HepG2 (cell line): ENCODE data around the gene RHBDL1. TPM values are rescaled to one million over a fixed set of nuclear protein-coding genes. Genes with fewer than 3 reads are reported as not detected.
A peak's percentile ranks its signal among the peaks of the same experiment; 100 is the strongest.

Experiments
- FOXM1 ChIP-seq: sonication (generic); formaldehyde crosslinking; IDR thresholded peaks from 2 replicates; pipeline ENCODE4 v1.5.0; 2020; ENCODE audit warnings: missing genetic modification reagents
- HNRNPK ChIP-seq: fragments of 200-400 bp; formaldehyde crosslinking; IDR thresholded peaks from 2 replicates; pipeline ENCODE4 v1.6.1; 2018; ENCODE audit warnings: low read length, low read depth, moderate library complexity, mild to moderate bottlenecking; ENCODE audit not compliant: poor library complexity, severe bottlenecking
- JUND ChIP-seq: sonication (generic); formaldehyde crosslinking; IDR thresholded peaks from 2 replicates; pipeline ENCODE4 v1.8.0; 2022; ENCODE audit warnings: mild to moderate bottlenecking, missing genetic modification reagents
- KDM3A ChIP-seq: IDR thresholded peaks from 2 replicates; pipeline ENCODE4 v1.6.1; 2018; ENCODE audit warnings: low read depth, missing compliant biosample characterization
- KLF13 ChIP-seq: sonication (generic); formaldehyde crosslinking; IDR thresholded peaks from 2 replicates; pipeline ENCODE4 v1.4.0; 2020; ENCODE audit warnings: mild to moderate bottlenecking, missing genetic modification reagents
- MXD4 ChIP-seq: IDR thresholded peaks from 2 replicates; pipeline ENCODE4 v1.6.1; 2016; ENCODE audit warnings: mild to moderate bottlenecking, missing biosample characterization, missing genetic modification reagents
- PAWR ChIP-seq: sonication (generic); formaldehyde crosslinking; IDR thresholded peaks from 2 replicates; pipeline ENCODE4 v1.4.0; 2020; ENCODE audit warnings: missing genetic modification reagents, mild to moderate bottlenecking, borderline replicate concordance
- PHF21A ChIP-seq: sonication (generic); formaldehyde crosslinking; IDR thresholded peaks from 2 replicates; pipeline ENCODE4 v1.5.0; 2020; ENCODE audit warnings: mild to moderate bottlenecking, missing genetic modification reagents
- POLR2A ChIP-seq, 2 experiments: IDR thresholded peaks; 2 replicates each; pipeline ENCODE4 v1.6.1; 2011; ENCODE audit warnings: low read depth in 2 of 2, low read length in 2 of 2, mild to moderate bottlenecking in 1 of 2, moderate library complexity in 1 of 2; ENCODE audit not compliant: insufficient read depth in 1 of 2
- SNRNP70 ChIP-seq: fragments of 200-400 bp; formaldehyde crosslinking; IDR thresholded peaks from 2 replicates; pipeline ENCODE4 v1.6.1; 2017; ENCODE audit warnings: mild to moderate bottlenecking, low read depth, low read length, moderate library complexity
- ZBTB7A ChIP-seq: sonication (generic); formaldehyde crosslinking; IDR thresholded peaks from 2 replicates; pipeline ENCODE4 v1.8.0; 2022; ENCODE audit warnings: mild to moderate bottlenecking, missing genetic modification reagents
- ZNF367 ChIP-seq: sonication (generic); formaldehyde crosslinking; IDR thresholded peaks from 2 replicates; pipeline ENCODE4 v1.4.0; 2020; ENCODE audit warnings: missing genetic modification reagents, borderline replicate concordance
- ZNF451 ChIP-seq: sonication (generic); formaldehyde crosslinking; IDR thresholded peaks from 2 replicates; pipeline ENCODE4 v1.5.0; 2020; ENCODE audit warnings: mild to moderate bottlenecking, missing genetic modification reagents
- ZNF639 ChIP-seq: conservative IDR thresholded peaks from 2 replicates; pipeline ENCODE4 v1.6.1; 2018; ENCODE audit warnings: missing genetic modification reagents
- ZNF672 ChIP-seq: sonication (generic); formaldehyde crosslinking; IDR thresholded peaks from 2 replicates; pipeline ENCODE4 v1.8.1; 2022; ENCODE audit warnings: missing genetic modification reagents
- ZNF781 ChIP-seq: sonication (generic); formaldehyde crosslinking; IDR thresholded peaks from 2 replicates; pipeline ENCODE4 v1.5.1; 2020; ENCODE audit warnings: borderline replicate concordance, mild to moderate bottlenecking, missing genetic modification reagents; ENCODE audit errors: not compliant biosample characterization
- polyA plus RNA-seq, 8 experiments: library from polyadenylated mRNA; depleted of rRNA in 3 of 8; stranded (reverse) in 7 of 8; unstranded in 1 of 8; fragments of >200 nt; fragmentation: Illumina TruSeq in 4 of 8; extraction: Trizol in 4 of 8; gene quantifications; 2 replicates each; pipeline versions ENCODE4 v1.2.1 to v1.2.3, GENCODE V29; 2011 to 2016; ENCODE audit warnings: low read depth in 4 of 8, missing spikeins in 1 of 8, mixed read lengths in 1 of 8; ENCODE audit not compliant: insufficient read depth in 1 of 8
- total RNA-seq, 5 experiments: library from RNA; depleted of rRNA; stranded (reverse); fragments of >200 nt; fragmentation: Illumina TruSeq; extraction: Trizol; gene quantifications; 2 replicates each; pipeline ENCODE4 v1.2.3, GENCODE V29; 2016; ENCODE audit warnings: low read depth in 1 of 5
- TF ChIP-seq, protein P1 (sequence below): sonication (generic); formaldehyde crosslinking; IDR thresholded peaks from 2 replicates; pipeline ENCODE4 v1.8.1; 2023; ENCODE audit warnings: mild to moderate bottlenecking, missing genetic modification reagents
- TF ChIP-seq, protein P2 (sequence below): sonication (generic); formaldehyde crosslinking; conservative IDR thresholded peaks from 2 replicates; pipeline ENCODE4 v1.4.0; 2020; ENCODE audit warnings: mild to moderate bottlenecking, missing genetic modification reagents, moderate library complexity
- TF ChIP-seq, protein P3 (sequence below): sonication (generic); formaldehyde crosslinking; IDR thresholded peaks from 2 replicates; pipeline ENCODE4 v1.4.0; 2020; ENCODE audit warnings: low read depth, mild to moderate bottlenecking, missing genetic modification reagents
- TF ChIP-seq, protein P4 (sequence below): sonication (generic); formaldehyde crosslinking; IDR thresholded peaks from 2 replicates; pipeline ENCODE4 v1.4.0; 2020; ENCODE audit warnings: missing genetic modification reagents

RHBDL1 gene
- total and polyA plus RNA-seq, 2 of the 13 experiments (the other 11 are each of a cell fraction or from before 2014, with no cell fraction given): 1.8 to 3.8 TPM

DNA sequence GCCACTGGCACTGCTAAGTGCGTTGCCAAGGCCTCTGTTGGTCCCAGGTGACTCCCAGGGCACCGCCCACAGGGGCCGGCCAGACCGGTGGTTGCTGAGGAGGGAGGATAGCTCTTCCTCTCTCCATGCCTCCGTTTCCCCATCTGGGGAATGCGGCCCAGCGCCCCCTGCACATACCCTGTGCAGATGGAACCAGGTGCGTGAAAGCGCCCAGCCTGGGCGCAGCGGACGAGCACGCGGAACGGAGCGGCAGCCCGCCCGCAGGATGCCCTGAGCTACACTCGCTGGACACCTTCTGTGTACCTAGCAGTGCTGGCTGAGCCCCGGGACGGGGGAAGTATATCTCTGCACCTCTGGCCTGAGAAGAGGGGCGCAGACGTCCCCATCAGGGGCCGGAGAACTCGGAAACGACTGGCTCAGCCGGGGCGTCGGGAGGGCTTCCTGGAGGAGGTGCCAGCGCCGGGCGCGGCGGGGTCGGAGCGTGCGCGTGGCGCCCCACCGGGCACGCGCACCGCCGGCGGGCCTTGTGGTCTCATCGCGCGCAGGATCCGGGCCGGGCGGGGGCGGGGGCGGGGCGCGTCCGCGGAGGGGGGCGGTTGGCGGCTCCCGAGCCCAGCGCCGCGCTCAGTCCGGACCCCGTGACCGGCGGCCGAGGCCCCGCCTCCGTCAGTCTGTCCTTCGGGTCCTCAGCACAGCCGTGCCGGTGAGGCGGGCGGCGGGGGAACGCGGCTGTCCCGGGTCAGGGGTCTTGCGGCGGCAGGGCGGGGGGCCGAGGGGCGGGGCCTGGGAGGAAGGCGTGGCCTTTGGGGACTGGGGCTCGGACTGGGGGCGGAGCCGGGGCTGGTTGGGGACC, 51.2 kb downstream of the RHBDL1 start, which contains the start of the genes CCDC78 and HAGHL (continued):
- TF ChIP-seq, protein P1, sequence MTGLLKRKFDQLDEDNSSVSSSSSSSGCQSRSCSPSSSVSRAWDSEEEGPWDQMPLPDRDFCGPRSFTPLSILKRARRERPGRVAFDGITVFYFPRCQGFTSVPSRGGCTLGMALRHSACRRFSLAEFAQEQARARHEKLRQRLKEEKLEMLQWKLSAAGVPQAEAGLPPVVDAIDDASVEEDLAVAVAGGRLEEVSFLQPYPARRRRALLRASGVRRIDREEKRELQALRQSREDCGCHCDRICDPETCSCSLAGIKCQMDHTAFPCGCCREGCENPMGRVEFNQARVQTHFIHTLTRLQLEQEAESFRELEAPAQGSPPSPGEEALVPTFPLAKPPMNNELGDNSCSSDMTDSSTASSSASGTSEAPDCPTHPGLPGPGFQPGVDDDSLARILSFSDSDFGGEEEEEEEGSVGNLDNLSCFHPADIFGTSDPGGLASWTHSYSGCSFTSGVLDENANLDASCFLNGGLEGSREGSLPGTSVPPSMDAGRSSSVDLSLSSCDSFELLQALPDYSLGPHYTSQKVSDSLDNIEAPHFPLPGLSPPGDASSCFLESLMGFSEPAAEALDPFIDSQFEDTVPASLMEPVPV (CRISPR knock-in tag): no peak
- no peak for TF ChIP-seq ZNF451 (CRISPR knock-in tag)
- TF ChIP-seq JUND (CRISPR knock-in tag): no peak
- TF ChIP-seq, protein P2, sequence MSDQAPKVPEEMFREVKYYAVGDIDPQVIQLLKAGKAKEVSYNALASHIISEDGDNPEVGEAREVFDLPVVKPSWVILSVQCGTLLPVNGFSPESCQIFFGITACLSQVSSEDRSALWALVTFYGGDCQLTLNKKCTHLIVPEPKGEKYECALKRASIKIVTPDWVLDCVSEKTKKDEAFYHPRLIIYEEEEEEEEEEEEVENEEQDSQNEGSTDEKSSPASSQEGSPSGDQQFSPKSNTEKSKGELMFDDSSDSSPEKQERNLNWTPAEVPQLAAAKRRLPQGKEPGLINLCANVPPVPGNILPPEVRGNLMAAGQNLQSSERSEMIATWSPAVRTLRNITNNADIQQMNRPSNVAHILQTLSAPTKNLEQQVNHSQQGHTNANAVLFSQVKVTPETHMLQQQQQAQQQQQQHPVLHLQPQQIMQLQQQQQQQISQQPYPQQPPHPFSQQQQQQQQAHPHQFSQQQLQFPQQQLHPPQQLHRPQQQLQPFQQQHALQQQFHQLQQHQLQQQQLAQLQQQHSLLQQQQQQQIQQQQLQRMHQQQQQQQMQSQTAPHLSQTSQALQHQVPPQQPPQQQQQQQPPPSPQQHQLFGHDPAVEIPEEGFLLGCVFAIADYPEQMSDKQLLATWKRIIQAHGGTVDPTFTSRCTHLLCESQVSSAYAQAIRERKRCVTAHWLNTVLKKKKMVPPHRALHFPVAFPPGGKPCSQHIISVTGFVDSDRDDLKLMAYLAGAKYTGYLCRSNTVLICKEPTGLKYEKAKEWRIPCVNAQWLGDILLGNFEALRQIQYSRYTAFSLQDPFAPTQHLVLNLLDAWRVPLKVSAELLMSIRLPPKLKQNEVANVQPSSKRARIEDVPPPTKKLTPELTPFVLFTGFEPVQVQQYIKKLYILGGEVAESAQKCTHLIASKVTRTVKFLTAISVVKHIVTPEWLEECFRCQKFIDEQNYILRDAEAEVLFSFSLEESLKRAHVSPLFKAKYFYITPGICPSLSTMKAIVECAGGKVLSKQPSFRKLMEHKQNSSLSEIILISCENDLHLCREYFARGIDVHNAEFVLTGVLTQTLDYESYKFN: no peak
- 0 out of 2 replicates have a peak, but pooled peaks have one; percentile 33 for TF ChIP-seq ZBTB7A (CRISPR knock-in tag)
- TF ChIP-seq, protein P3, sequence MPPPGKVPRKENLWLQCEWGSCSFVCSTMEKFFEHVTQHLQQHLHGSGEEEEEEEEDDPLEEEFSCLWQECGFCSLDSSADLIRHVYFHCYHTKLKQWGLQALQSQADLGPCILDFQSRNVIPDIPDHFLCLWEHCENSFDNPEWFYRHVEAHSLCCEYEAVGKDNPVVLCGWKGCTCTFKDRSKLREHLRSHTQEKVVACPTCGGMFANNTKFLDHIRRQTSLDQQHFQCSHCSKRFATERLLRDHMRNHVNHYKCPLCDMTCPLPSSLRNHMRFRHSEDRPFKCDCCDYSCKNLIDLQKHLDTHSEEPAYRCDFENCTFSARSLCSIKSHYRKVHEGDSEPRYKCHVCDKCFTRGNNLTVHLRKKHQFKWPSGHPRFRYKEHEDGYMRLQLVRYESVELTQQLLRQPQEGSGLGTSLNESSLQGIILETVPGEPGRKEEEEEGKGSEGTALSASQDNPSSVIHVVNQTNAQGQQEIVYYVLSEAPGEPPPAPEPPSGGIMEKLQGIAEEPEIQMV (CRISPR knock-in tag): no peak
- TF ChIP-seq ZNF672 (CRISPR knock-in tag): no peak
- no peak for TF ChIP-seq FOXM1
- no peak for TF ChIP-seq SNRNP70
- no peak for TF ChIP-seq KLF13 (CRISPR knock-in tag)
- no peak for TF ChIP-seq ZNF367
- no peak for TF ChIP-seq MXD4 (CRISPR knock-in tag)
- 0 out of 4 replicates have a peak, but pooled peaks of 1 of the 2 experiments have one; percentile 3 for TF ChIP-seq POLR2A (IDR thresholded peaks at IDR 0.05; ENCODE audit: insufficient read depth in 1 of 2, low read depth in 2 of 2, low read length in 2 of 2)
- TF ChIP-seq, protein P4, sequence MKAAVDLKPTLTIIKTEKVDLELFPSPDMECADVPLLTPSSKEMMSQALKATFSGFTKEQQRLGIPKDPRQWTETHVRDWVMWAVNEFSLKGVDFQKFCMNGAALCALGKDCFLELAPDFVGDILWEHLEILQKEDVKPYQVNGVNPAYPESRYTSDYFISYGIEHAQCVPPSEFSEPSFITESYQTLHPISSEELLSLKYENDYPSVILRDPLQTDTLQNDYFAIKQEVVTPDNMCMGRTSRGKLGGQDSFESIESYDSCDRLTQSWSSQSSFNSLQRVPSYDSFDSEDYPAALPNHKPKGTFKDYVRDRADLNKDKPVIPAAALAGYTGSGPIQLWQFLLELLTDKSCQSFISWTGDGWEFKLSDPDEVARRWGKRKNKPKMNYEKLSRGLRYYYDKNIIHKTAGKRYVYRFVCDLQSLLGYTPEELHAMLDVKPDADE: no peak
- TF ChIP-seq ZNF639: 0 out of 2 replicates have a peak, but pooled peaks have one; percentile 18
- TF ChIP-seq PHF21A (CRISPR knock-in tag): no peak
- TF ChIP-seq PAWR (CRISPR knock-in tag): no peak
- TF ChIP-seq HNRNPK: no peak
- no peak for TF ChIP-seq KDM3A (CRISPR knock-in tag)
- no peak for TF ChIP-seq ZNF781 (CRISPR knock-in tag)
